Endodermal cell (in vitro differentiated cells): Measurements from ENCODE around the gene AGRN. TPM values are rescaled to one million over a fixed set of nuclear protein-coding genes. Genes with fewer than 3 reads are reported as not detected.
A peak's percentile ranks its signal among the peaks of the same experiment; 100 is the strongest.

Experiments
- DNase-seq: peaks from one replicate; pipeline ENCODE4 v3.0.0-alpha.2; 2017
- H3K27ac ChIP-seq: 2 replicates; pipeline ENCODE4 v1.5.1; 2013; ENCODE audit warnings: mild to moderate bottlenecking, low read depth, low read length, moderate library complexity
- H3K27me3 ChIP-seq: 2 replicates; pipeline ENCODE4 v1.6.1; 2013; ENCODE audit warnings: mild to moderate bottlenecking, low read length, moderate library complexity; ENCODE audit not compliant: insufficient read depth, control insufficient read depth, poor library complexity, severe bottlenecking
- H3K36me3 ChIP-seq: 2 replicates; pipeline ENCODE4 v1.7.0; 2013; ENCODE audit warnings: mild to moderate bottlenecking, low read length, moderate library complexity; ENCODE audit not compliant: control insufficient read depth, insufficient read depth
- H3K4me1 ChIP-seq: one replicate; pipeline ENCODE4 v1.7.0; 2013; ENCODE audit warnings: low read length; ENCODE audit not compliant: control insufficient read depth, insufficient read depth
- H3K4me3 ChIP-seq: 2 replicates; pipeline ENCODE4 v1.5.1; 2013; ENCODE audit warnings: mild to moderate bottlenecking, low read length, moderate library complexity
- H3K9ac ChIP-seq: 2 replicates; pipeline ENCODE4 v1.6.1; 2013; ENCODE audit warnings: mild to moderate bottlenecking, low read length, moderate library complexity; ENCODE audit not compliant: poor library complexity, severe bottlenecking; ENCODE audit errors: extremely low read depth
- H3K9me3 ChIP-seq: 2 replicates; pipeline ENCODE4 v1.6.1; 2013; ENCODE audit warnings: mild to moderate bottlenecking, low read length, moderate library complexity; ENCODE audit not compliant: control insufficient read depth
- H3K27ac Mint-ChIP-seq: 2 replicates; pipeline ENCODE4 v1.8.0; 2020; ENCODE audit warnings: mixed read lengths
- H3K27me3 Mint-ChIP-seq: 2 replicates; pipeline ENCODE4 v1.8.0; 2021; ENCODE audit warnings: mild to moderate bottlenecking, mixed read lengths; ENCODE audit not compliant: insufficient read depth
- H3K36me3 Mint-ChIP-seq: 2 replicates; pipeline ENCODE4 v1.8.0; 2020; ENCODE audit warnings: low read depth, mixed read lengths
- H3K4me1 Mint-ChIP-seq: 2 replicates; pipeline ENCODE4 v1.8.0; 2020; ENCODE audit warnings: mixed read lengths
- H3K4me3 Mint-ChIP-seq: 2 replicates; pipeline ENCODE4 v1.8.0; 2020; ENCODE audit warnings: mild to moderate bottlenecking, moderate library complexity, mixed read lengths
- H3K9me3 Mint-ChIP-seq: 2 replicates; pipeline ENCODE4 v1.8.0; 2020; ENCODE audit warnings: mild to moderate bottlenecking, mixed read lengths
- CTCF ChIP-seq: fragments of 200-600 bp; sonication (generic); conservative IDR thresholded peaks from 2 replicates; pipeline ENCODE4 v1.5.0; 2021; ENCODE audit warnings: antibody characterized with exemption, mild to moderate bottlenecking
- WGBS, 2 experiments: methylation state at CpG; one replicate each; pipeline versions ENCODE4 v1.1.5 to v1.1.7; 2013; ENCODE audit warnings: missing lambda C conversion rate in 2 of 2, mixed read lengths in 1 of 2; ENCODE audit not compliant: insufficient coverage in 1 of 2, insufficient read length in 1 of 2; 5-methylcytosine and 5-hydroxymethylcytosine counted together
- total RNA-seq, 2 donors: library from RNA; stranded (reverse); fragmentation: NEBNext Ultra II Directional in 1 of 2; extraction: Animal tissue kit (Norgen Biotek cat#: 25700) in 1 of 2; gene quantifications; 2 replicates in 1 of 2; 3 replicates in 1 of 2; pipeline ENCODE4 v1.2.1, GENCODE V29; 2021

Gene AGRN
- total RNA-seq, 2 donors from 2014 or later, result 269 to 288 TPM

GRCh38 chr1:1079408-1080121 lies 59.6 kb downstream of the AGRN start:
- Histone ChIP-seq H3K27ac (no peak overlapping the region), H3K4me1 (peaks cover 7% of the 10 kb centered on the region), H3K4me3 (peak overlapping the region; percentile 53), H3K9ac (no peak overlapping the region), H3K9me3 (no peaks in the 10 kb centered on the region), H3K36me3 (no peaks in the 10 kb centered on the region), H3K27me3 (peaks cover 17% of the 10 kb centered on the region)
- peaks cover 2% of the 10 kb centered on the region for H3K4me1 Mint-ChIP-seq
- H3K27ac Mint-ChIP-seq, result peak overlapping the region; percentile 48
- peak overlapping the region; percentile 42 for H3K4me3 Mint-ChIP-seq
- H3K36me3 Mint-ChIP-seq, result peaks cover 2% of the 10 kb centered on the region
- no peak for TF ChIP-seq CTCF
- no peaks in the 10 kb centered on the region for H3K9me3 Mint-ChIP-seq
- H3K27me3 Mint-ChIP-seq, result peaks cover 6% of the 10 kb centered on the region
- 4 to 9% methylated on average over 23 to 38 of the region's 38 CpGs for WGBS, 2 experiments
- DNase-seq, result peak; percentile 92

GRCh38 chr1:1080122-1080757 lies 60.3 kb downstream of the AGRN start:
- no peak overlapping the region for H3K27ac ChIP-seq
- H3K36me3 ChIP-seq, result no peaks in the 10 kb centered on the region
- 0 to 6% methylated on average over 9 to 16 of the region's 23 CpGs for WGBS, 2 experiments
- no peaks in the 10 kb centered on the region for H3K9me3 Mint-ChIP-seq
- no peaks in the 10 kb centered on the region for H3K9me3 ChIP-seq
- H3K4me1 ChIP-seq, result peaks cover 7% of the 10 kb centered on the region
- no peak for TF ChIP-seq CTCF
- no peak overlapping the region for H3K27ac Mint-ChIP-seq
- peak overlapping the region; percentile 53 for H3K4me3 ChIP-seq
- peaks cover 2% of the 10 kb centered on the region for H3K36me3 Mint-ChIP-seq
- H3K27me3 ChIP-seq, result peaks cover 17% of the 10 kb centered on the region
- DNase-seq, result peak; percentile 94
- peaks cover 3% of the 10 kb centered on the region for H3K27me3 Mint-ChIP-seq
- no peak overlapping the region for H3K9ac ChIP-seq
- peaks cover 2% of the 10 kb centered on the region for H3K4me1 Mint-ChIP-seq
- peak overlapping the region; percentile 42 for H3K4me3 Mint-ChIP-seq

GRCh38 chr1:1080951-1081310 lies 61.0 kb downstream of the AGRN start:
- H3K4me3 Mint-ChIP-seq, result no peak overlapping the region
- WGBS, 2 experiments, result 65 to 80% methylated on average over 1 to 9 of the region's 9 CpGs
- H3K4me3 ChIP-seq, result no peak overlapping the region

More at GRCh38 chr1:1080951-1081310, 61.0 kb downstream of the AGRN start:
- Histone ChIP-seq H3K36me3 (no peaks in the 10 kb centered on the region), H3K27ac (no peak overlapping the region), H3K27me3 (peaks cover 11% of the 10 kb centered on the region), H3K9me3 (no peaks in the 10 kb centered on the region), H3K4me1 (peaks cover 7% of the 10 kb centered on the region), H3K9ac (no peak overlapping the region)
- TF ChIP-seq CTCF, result no peak
- peaks cover 2% of the 10 kb centered on the region for H3K4me1 Mint-ChIP-seq
- H3K27me3 Mint-ChIP-seq, result peaks cover 3% of the 10 kb centered on the region
- no peak overlapping the region for H3K27ac Mint-ChIP-seq
- peak; percentile 65 for DNase-seq
- H3K9me3 Mint-ChIP-seq, result no peaks in the 10 kb centered on the region
- H3K36me3 Mint-ChIP-seq, result peaks cover 2% of the 10 kb centered on the region
